Stomach (tissue), 19 donors: ENCODE results near the gene LRRIQ1. TPM values are rescaled to one million over a fixed set of nuclear protein-coding genes. Genes with fewer than 3 reads are reported as not detected.

Source experiments
- DNase-seq, 2 donors: peaks; one replicate each; pipeline versions ENCODE4 v3.0.0 to v3.0.0-alpha.2; 2013 to 2019
- H3K27ac ChIP-seq, 5 donors: fragments of 200-600 bp in 4 of 5; sonication (generic) in 4 of 5; one replicate each; pipeline ENCODE4 v1.5.1; 2013 to 2019; ENCODE audit warnings: mild to moderate bottlenecking in 1 of 5, moderate library complexity in 1 of 5
- H3K27me3 ChIP-seq, 3 donors: fragments of 200-600 bp; sonication (generic); one replicate each; pipeline ENCODE4 v1.5.1; 2017 to 2019; ENCODE audit warnings: mixed run types in 1 of 3
- H3K36me3 ChIP-seq, 4 donors: fragments of 200-600 bp; sonication (generic); 1 replicate in 3 of 4; 2 replicates in 1 of 4; pipeline ENCODE4 v1.5.1; 2016 to 2019
- H3K4me1 ChIP-seq, 4 donors: fragments of 200-600 bp; sonication (generic); one replicate each; pipeline ENCODE4 v1.5.1; 2016 to 2019
- H3K4me3 ChIP-seq, 4 donors: fragments of 200-600 bp; sonication (generic) in 3 of 4; one replicate each; pipeline ENCODE4 v1.5.1; 2016 to 2019; ENCODE audit warnings: mild to moderate bottlenecking in 1 of 4
- H3K9me3 ChIP-seq, 4 donors: fragments of 200-600 bp; sonication (generic); one replicate each; pipeline ENCODE4 v1.5.1; 2016 to 2019
- CTCF ChIP-seq, 7 experiments: fragments of 450-650 bp in 4 of 7; fragments of 200-600 bp in 3 of 7; sonication (generic) in 3 of 7; IDR thresholded peaks; one replicate each; pipeline ENCODE4 v1.5.1; 2016 to 2019; ENCODE audit warnings: antibody characterized with exemption in 7 of 7, control low read depth in 2 of 7, mild to moderate bottlenecking in 1 of 7
- EP300 ChIP-seq: sonication (generic); formaldehyde crosslinking; IDR thresholded peaks from one replicate; pipeline ENCODE4 v1.6.1; 2017; ENCODE audit warnings: antibody characterized with exemption
- POLR2A ChIP-seq, 4 donors: fragments of 450-650 bp; IDR thresholded peaks; one replicate each; pipeline ENCODE4 v1.6.1; 2016; ENCODE audit warnings: antibody characterized with exemption in 4 of 4, control low read depth in 2 of 4, mild to moderate bottlenecking in 1 of 4, moderate library complexity in 1 of 4
- POLR2AphosphoS5 ChIP-seq, 3 donors: sonication (generic); formaldehyde crosslinking; IDR thresholded peaks; one replicate each; pipeline ENCODE4 v1.6.1; 2016; ENCODE audit warnings: antibody characterized with exemption in 3 of 3
- WGBS, 5 donors: extraction: QIAGEN DNeasy Blood & Tissue Kit in 3 of 5; methylation state at CpG; one replicate each; pipeline versions ENCODE4 v1.1.5 to v1.1.7; 2013 to 2018; 5-methylcytosine and 5-hydroxymethylcytosine counted together
- intact Hi-C: fragments of 100-400 bp; cut with DNase I; formaldehyde crosslinking; loops from one replicate; pipeline ENCODE4 v1.15.1; 2023; ENCODE audit warnings: low total_unique reads
- long read RNA-seq, 10 donors: transcript quantifications; one replicate each; lab custom pipeline, GENCODE V29; 2026
- polyA plus RNA-seq, 3 donors: library from polyadenylated mRNA; stranded (reverse); fragments of 200-250 nt; gene quantifications; one replicate each; pipeline ENCODE4 v1.2.3, GENCODE V29; 2013
- total RNA-seq, 5 donors: library from RNA; depleted of rRNA; stranded (reverse); fragments of >200 nt; gene quantifications; one replicate each; pipeline versions ENCODE4 v1.1.0 to v1.2.3, GENCODE V29; 2014 to 2016
- donor health status: healthy with polysubstance abuse.
- donor health status: Bipolar disorder and iron deficiency.
- donor health status: healthy.

The LRRIQ1 gene
- total RNA-seq (1 to 10 TPM in 1 of 5 donors, under 1 TPM in 1, not detected in 3; 0.92 to 2.2 TPM), polyA plus RNA-seq (under 1 TPM in 1 of 3 donors, not detected in 2; 0.05 TPM)
- long read RNA-seq, donor 1: 0 reads
- long read RNA-seq, donor 2: 0 reads
- long read RNA-seq, donor 3: 0 reads
- long read RNA-seq, donor 4: 0 reads
- long read RNA-seq, donor 5: 0 reads
- long read RNA-seq, donor 6: 0 reads
- long read RNA-seq, donor 7: 0 reads
- long read RNA-seq, donor 8: 0 reads
- long read RNA-seq, donor 9, partial matches to known transcripts: 0 of 1 reads
- long read RNA-seq, donor 9, other reads (novel, unspliced or antisense): 0 of 1 reads
- long read RNA-seq, donor 10: 0 reads

GRCh38 chr12:85036234-85036707 lies at the start of gene LRRIQ1, which contains the start of gene TSPAN19:
Gene LRRIQ1 (plus strand): TSS chr12:85036351. CDS start chr12:85038177, 1,826 bp downstream.
Gene TSPAN19 (minus strand): TSS chr12:85036277. CDS start chr12:85029946, 6,331 bp downstream.
- peak; percentile 62 to 93 for DNase-seq
- peak within 1 kb of the TSS; percentile 51 to 61 (median 53) for H3K4me3 ChIP-seq
- H3K27me3 ChIP-seq: no peaks in the 10 kb centered on the region
- 1 to 4% (median 2%) methylated on average over 19 to 22 of the region's 22 CpGs for WGBS, 5 donors
- intact Hi-C loops: no loop called here
- H3K27ac ChIP-seq: peak within 1 kb of the TSS in 1 of 5 donors; percentile 31
- H3K36me3 ChIP-seq: no peaks in the 10 kb centered on the region
- no peak for TF ChIP-seq POLR2A (IDR thresholded peaks at IDR 0.05)
- TF ChIP-seq EP300: no peak
- TF ChIP-seq POLR2AphosphoS5 (IDR thresholded peaks at IDR 0.05): peak in 1 of 3 donors; percentile 30
- TF ChIP-seq CTCF (IDR thresholded peaks at IDR 0.05): no peak
- peaks cover 0 to 11% (median 7%) of the 10 kb centered on the region in 4 donors for H3K4me1 ChIP-seq
- no peaks in the 10 kb centered on the region for H3K9me3 ChIP-seq

- Histone ChIP-seq H3K36me3 (no peaks in the 10 kb centered on the region), H3K9me3 (no peaks in the 10 kb centered on the region), H3K27me3 (no peaks in the 10 kb centered on the region), H3K4me3 (no peak overlapping the region), H3K27ac (no peak overlapping the region), H3K4me1 (no peaks in the 10 kb centered on the region)
- DNase-seq: peak in 1 of 2 donors; percentile 23
- 52 to 62% (median 58%) methylated on average over 3 of the region's 3 CpGs for WGBS, 5 donors
- intact Hi-C loops: no loop called here
- TF ChIP-seq POLR2AphosphoS5 (IDR thresholded peaks at IDR 0.05) (no peak), POLR2A (IDR thresholded peaks at IDR 0.05) (no peak), CTCF (IDR thresholded peaks at IDR 0.05) (no peak)
Measured at GRCh38 chr12:84986586-84986985, 49.6 kb upstream of the LRRIQ1 start.

GRCh38 chr12:84994426-84994825 lies 41.7 kb upstream of the LRRIQ1 start:
- no peak overlapping the region for H3K27ac ChIP-seq
- no peaks in the 10 kb centered on the region for H3K9me3 ChIP-seq
- H3K36me3 ChIP-seq: no peaks in the 10 kb centered on the region
- intact Hi-C loops: no loop called here
- TF ChIP-seq POLR2AphosphoS5 (IDR thresholded peaks at IDR 0.05) (no peak), CTCF (IDR thresholded peaks at IDR 0.05) (no peak), POLR2A (IDR thresholded peaks at IDR 0.05) (no peak), EP300 (no peak)
- DNase-seq: peak in 1 of 2 donors; percentile 10
- H3K4me1 ChIP-seq: no peaks in the 10 kb centered on the region
- no peak overlapping the region for H3K4me3 ChIP-seq
- H3K27me3 ChIP-seq: no peaks in the 10 kb centered on the region

GRCh38 chr12:84995641-84996040 lies 40.5 kb upstream of the LRRIQ1 start:
- Histone ChIP-seq H3K4me3 (no peak overlapping the region), H3K27ac (no peak overlapping the region), H3K36me3 (no peaks in the 10 kb centered on the region), H3K4me1 (no peaks in the 10 kb centered on the region), H3K9me3 (no peaks in the 10 kb centered on the region), H3K27me3 (no peaks in the 10 kb centered on the region)
- TF ChIP-seq POLR2A (IDR thresholded peaks at IDR 0.05) (no peak), CTCF (IDR thresholded peaks at IDR 0.05) (no peak), EP300 (no peak), POLR2AphosphoS5 (IDR thresholded peaks at IDR 0.05) (no peak)
- intact Hi-C loops: no loop called here
- WGBS, 5 donors: 50 to 75% (median 69%) methylated on average over 2 of the region's 2 CpGs
- DNase-seq: no peak
